NCI-H1417 (cell line): ENCODE data around the gene AEBP1.
"Not testable (repeated sequence)": the region's sequence is repeated elsewhere in the genome, so short reads cannot be mapped to it uniquely, and the experiment has no call there.

Experiments
- DNase-seq, 3 experiments: peaks; one replicate each; lab custom pipeline; 2025; lab: John Stamatoyannopoulos, UW

AEBP1 gene

DNA sequence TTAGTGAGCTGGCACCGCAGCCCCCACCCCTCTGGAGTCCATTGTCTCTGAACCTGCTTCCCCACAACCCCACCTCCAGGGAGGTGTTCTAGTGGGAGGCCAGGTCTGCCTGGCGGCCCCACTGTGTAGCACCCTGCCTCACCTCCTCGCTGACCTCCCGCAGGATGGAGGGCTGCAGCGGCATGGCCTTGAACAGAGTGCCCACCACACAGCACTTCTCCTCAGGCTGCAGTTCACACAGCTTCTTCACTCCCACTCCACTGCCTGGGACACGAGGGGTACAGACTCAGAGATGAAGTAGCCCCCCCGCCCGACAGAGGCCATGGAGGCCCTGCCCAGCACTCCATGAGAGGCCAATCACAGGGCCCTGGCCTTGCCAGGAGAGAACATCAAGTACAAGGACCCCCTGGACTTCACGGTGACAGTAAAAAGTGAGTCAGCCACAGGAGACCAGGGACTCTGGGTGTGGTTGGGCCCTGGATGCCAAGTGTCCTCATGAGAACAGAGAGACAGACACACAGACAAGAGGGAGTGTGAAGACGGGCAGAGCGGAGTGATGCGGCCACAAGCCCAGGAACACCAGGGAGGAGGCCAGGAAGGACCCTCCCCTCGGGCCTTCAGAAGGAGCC lies 13.8 kb downstream of the AEBP1 start:
- no peak for DNase-seq

DNA sequence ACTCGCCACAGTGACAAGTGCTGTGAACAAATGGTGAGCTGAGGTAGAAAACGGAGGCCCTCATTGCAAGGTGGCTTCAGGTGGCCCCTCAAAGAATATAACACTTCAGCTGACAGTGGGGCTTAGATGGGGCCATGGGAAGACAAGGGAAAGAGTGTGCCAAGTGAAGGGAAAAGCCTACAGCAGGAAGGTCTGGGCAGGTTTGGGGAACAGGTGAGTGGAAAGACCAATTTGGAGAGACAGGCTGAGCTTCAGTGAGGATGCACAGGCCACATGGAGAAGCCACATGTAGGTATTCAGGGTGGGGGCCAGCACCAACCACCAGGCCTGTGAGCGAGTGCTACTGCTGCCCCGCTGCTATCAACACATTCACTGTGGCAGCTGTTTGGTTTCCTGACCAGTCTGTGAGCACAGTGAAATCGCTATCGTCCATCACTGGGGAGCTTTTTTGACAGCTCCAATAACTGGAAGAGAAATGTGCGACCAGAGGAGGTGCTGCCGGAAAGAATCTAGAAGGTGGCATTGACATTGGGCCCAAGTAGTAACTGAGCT lies 15.8 kb downstream of the AEBP1 start:
- no peak for DNase-seq

DNA sequence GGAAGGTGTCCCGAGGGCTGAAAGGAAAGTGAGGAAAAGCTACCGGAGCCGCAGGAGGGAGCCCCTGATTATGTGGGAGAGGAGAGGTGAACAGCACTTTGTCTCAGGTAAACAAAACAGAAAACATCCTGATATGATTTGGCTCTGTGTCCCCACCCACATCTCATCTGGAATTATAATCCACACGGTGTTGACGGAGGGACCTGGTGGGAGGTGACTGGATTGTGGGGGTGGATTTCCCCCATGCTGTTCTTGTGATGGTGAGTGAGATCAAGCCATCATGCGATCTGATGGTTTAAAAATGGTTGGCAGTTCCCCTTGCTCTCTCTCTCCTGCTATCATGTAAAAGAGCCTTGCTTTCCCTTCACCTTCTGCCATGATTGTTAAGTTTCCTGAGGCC lies 16.2 kb downstream of the AEBP1 start:
- no peak for DNase-seq

- no peak for DNase-seq
Observed at GRCh38 chr7:44121761-44122420, 17.7 kb downstream of the AEBP1 start.

GRCh38 chr7:44122529-44122928 lies 18.4 kb downstream of the AEBP1 start:
- DNase-seq = peak in 1 of 3 experiments; percentile 47

GRCh38 chr7:44123190-44124003 lies 19.3 kb downstream of the AEBP1 start, which contains the start of gene POLD2:
TSS of gene POLD2 (minus strand) at chr7:44123548. CDS start at chr7:44122053, 1,495 bp downstream.
- DNase-seq = peak; percentile 96 to 99 (median 99)

GRCh38 chr7:44124822-44125202 lies 20.7 kb downstream of the AEBP1 start:
- DNase-seq = no peak

DNA sequence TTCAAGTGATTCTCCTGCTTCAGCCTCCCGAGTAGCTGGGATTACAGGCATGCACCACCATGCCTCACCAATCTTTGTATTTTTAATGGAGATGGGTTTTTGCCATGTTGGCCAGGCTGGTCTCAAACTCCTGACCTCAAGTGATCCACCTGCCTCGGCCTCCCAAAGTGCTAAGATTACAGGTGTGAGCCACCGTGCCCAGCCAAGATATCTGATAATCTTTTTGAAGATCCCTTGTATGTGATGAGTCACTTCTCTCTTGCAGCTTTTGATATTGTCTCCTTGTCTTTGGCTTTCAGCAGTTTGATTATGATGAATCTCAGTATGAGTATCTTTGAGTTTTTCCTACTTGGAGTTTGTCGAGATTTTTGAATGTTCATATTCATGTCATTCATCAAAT lies 22.4 kb downstream of the AEBP1 start:
- not testable (repeated sequence) for DNase-seq

GRCh38 chr7:44127161-44127560 lies 23.0 kb downstream of the AEBP1 start:
- no peak for DNase-seq

DNA sequence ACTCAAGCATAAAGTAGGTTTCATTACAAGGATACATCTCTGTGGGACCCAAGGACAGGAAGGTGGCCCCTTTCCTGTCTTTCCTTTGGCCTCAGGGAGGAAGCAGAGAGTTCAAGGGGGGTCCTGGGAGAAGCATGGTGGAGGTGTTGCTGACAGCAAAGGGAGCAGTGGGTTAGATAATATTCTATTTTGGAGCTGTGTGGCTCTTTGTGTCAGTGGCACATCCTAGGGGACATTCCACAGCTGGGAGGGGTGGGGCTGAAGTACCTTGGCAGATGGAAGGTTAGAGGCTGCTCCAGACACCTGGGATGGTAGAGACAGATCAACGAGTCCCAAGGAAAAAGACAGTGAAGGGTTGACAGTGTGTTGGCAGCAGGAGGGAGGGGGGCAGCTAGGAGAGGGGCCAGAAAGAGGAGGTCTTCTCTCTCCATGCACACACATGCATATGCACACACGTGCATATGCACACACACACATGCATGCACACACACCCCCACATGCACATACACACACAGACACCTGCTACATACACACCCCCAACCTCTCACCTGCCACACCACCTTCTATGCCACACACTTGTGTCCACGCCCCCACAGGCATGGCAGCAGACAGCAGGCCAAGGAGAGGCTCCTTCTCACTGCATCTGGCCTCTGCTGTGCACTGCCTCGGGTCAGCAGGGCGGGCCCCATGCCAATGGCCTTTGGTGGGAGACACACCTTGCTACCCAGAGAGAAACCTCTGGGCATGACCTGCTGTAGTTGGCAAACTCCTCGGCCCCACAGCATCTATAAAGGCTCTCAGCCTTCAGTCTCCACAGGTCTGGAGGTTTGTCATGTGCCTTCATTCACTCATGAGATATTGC lies 24.8 kb downstream of the AEBP1 start:
- no peak for DNase-seq

- peak in 2 of 3 experiments; percentile 18 to 64 for DNase-seq
Observed at GRCh38 chr7:44131173-44132029, 27.3 kb downstream of the AEBP1 start.

DNA sequence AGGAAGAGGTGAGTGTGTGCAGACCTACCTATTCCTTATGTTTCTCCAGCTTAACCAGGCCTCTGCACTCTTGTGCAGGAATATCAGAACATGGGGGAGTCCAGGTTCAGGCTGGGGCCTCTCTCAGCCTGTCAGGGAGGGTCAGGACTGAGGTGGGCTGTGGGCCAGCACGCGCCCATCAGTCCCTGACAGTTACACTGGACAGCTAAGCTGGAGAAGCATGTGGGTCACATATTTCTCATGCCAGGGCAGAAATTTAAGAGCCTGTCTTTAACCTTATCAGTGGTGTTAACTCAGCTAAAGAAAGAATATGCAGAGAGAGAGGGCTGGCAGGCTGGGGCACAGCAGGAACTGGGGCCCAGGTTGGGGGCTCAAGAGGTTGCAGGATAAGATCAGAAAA lies 27.9 kb downstream of the AEBP1 start:
- DNase-seq = no peak

DNA sequence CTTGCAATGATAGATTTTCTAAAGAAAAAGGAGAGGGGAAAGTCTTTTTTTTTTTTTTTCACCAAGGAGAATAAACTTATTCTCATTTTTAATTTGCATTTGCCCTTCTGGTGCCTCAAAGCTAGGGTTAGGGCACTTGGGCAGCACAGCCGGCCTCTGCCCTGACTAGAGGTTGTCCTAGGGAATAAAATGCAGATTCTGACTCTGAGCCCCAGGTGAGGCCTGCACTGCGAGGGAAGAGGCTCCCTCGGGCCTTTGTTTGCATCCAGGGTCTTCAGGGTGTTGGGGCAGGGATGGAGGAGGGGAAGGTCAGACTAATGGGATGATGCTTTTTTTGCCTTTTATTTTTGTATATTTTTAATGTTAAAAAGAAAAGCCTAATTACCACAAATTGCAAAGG lies 29.1 kb downstream of the AEBP1 start:
- DNase-seq = no peak

- no peak for DNase-seq
Observed at GRCh38 chr7:44134943-44135628, 30.9 kb downstream of the AEBP1 start.

GRCh38 chr7:44136731-44137130 lies 32.6 kb downstream of the AEBP1 start:
- no peak for DNase-seq

DNA sequence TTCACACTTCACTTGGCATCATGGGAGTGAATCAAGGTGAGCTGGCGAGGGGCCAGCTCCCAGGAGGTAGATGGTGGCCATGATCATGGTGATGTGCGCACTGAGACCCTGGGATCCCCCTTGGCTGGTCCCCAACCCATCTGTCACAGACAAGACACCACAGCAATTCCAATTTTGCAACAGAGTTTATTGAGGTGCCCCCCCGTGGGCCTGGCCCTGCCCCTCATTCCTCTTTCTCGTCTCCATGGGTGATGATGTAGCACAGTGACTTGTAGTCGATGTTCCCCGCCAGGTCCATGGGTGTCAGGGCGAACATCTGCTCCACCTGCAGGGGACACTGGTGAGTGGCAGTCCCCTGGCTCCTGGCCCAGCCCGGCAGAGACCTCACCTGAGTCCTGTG lies 34.6 kb downstream of the AEBP1 start:
- DNase-seq = no peak

DNA sequence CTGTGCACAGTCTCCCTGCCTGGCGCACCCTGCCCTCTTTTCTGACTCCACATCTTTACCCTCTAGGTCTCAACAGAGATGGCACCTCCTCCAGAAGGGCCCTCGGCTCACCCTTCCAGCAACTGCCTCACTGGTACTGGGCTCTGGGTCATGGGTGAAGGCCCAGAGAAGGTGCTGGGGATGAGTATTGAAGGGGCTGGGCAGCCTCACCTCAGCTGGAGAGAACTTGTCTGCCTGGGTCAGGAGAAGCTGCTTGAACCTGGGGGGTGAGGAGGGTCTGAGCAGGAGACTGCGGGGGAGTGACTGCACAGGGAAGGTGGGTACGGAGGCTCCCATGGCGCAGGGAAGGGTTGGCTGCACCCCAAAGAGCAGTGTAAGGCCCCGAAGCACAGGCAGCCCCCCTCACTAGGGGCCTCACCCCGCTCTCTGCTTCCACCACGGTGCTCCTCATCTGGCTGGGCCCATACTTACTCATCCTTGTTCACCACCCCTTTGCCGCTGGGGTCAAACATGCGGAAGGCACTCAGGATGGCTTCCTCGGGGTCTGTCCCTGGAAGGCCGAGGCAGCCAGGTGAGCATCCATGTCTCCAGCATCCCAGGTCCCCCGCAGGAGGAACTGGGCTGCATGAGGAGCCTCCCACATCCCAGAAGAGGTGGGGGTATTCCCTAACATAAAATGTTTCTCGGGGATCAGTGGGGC lies 35.3 kb downstream of the AEBP1 start:
- DNase-seq = no peak

DNA sequence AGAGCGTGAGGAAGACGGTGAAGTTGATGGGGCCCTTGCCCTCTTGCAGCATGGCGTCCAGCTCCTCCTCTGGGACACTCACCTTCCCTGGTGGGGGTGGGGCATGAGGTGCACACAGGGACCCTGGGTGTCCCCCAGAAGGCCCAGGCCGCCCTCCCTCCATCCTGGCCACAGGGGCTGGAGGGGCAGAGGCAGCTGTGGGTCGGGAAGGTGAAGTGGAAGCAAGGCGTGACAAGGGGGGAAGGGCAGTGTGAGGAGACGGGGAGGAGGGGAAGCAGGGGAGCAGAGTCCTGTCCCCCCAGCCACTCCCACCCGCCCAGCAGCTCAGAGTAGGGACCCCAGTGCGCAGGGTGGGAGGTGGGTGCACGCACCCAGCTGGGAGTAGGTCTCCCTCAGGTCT lies 36.2 kb downstream of the AEBP1 start:
- DNase-seq = no peak

GRCh38 chr7:44141221-44141850 lies 37.2 kb downstream of the AEBP1 start, which contains the start of gene MYL7:
TSS of gene MYL7 (minus strand) at chr7:44141332. CDS start at chr7:44141305, 27 bp downstream.
- no peak for DNase-seq
